GM18499 (cell line): ENCODE results near the gene BMF.

ENCODE experiments used
- ATAC-seq: cut with Tn5 transposase; IDR thresholded peaks from one replicate; pipeline ENCODE4 v1.9.1; 2021; ENCODE audit warnings: moderate number of reproducible peaks; ENCODE audit not compliant: insufficient read depth, unreplicated experiment

BMF gene

GRCh38 chr15:40104296-40104864 lies 4.3 kb downstream of the BMF start:
- ATAC-seq, result no peak

- no peak for ATAC-seq
Observed at GRCh38 chr15:40103864-40104271, 4.8 kb downstream of the BMF start.

GRCh38 chr15:40102897-40103858 lies 5.5 kb downstream of the BMF start:
- no peak for ATAC-seq

DNA sequence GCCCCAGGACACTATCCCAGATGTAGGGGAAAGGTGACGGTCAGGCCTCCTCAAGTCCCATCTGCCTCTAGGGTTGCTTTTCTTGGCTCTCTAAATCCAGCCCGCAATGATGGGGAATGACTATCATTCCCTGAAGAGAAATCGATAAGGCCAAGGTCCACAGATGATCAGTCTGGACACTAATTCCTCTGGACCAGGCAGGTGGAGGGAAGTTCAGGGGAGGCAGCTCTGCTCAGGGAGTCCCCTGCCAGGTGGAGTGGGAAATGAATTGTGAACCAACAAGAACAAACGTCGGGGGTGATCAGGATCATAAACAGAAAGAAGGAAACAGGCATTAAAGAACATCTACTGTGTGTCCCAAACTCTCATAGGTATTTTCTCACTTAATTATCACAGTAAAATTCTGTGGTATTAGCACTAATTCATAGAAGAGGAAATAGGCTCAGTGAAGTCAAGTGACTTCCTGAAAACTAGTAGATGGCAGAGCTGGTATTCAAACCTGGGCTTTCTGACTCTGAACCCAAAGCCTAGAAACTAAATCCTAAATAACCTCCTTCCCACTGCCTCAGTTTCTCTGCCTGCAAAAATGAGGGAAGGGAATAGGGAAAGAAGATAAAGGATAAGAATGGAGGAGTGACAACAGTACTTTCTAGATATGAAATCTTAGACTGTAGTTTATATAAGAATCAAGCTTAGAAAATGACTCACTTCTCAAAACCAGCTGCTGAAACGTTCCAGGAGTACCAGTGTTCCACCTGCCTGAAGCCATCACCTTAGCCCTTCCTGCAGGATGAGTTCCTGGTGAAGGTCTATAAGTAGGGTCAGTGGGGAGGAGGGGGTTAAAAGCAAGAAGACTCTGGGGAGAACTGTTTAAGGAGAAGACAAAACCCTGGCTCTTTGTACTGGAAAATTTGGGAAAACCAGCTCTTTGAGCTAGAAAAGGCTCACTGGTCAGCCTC lies 7.5 kb downstream of the BMF start:
- no peak for ATAC-seq

DNA sequence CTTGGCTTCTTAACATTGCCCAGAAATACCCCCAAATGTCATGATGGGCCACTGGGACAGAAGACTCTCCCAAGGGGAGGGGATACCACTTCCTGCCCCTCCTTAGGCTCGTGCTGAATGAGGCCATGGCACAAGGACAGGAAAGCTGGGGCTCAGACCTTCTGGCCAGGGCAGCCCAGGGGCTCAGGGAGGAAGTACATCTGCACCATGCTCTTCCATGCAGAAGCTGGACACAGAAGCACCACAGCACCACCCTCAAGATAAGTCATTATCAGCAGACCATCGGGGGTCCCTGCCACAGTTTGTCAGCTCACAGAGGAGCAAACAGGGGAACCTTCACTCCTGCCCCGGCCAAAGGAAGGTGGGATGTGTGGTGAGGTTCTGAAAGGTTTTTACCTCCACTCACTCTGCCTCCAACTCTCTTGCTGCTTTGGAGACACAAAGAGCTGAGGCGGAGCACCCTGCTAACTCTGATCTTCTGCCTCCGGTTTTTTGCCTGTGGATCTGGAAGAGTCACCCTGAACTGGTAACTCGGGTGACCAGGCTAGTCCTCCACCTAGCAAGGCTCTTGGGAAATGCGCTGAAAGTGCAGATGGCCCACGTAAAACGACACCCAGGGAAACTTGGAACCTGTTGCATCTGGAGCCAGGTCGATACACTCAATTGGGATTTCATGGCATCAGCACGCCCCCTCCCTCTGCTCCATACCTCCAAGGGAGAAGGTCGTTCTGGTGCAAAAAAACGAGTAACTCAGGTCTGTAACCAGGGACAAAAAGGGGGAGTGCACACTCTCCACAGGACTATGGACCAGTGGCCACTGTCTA lies 8.3 kb downstream of the BMF start:
- no peak for ATAC-seq

- peak; percentile 62 for ATAC-seq
Observed at GRCh38 chr15:40098489-40099261, 10.0 kb downstream of the BMF start.

DNA sequence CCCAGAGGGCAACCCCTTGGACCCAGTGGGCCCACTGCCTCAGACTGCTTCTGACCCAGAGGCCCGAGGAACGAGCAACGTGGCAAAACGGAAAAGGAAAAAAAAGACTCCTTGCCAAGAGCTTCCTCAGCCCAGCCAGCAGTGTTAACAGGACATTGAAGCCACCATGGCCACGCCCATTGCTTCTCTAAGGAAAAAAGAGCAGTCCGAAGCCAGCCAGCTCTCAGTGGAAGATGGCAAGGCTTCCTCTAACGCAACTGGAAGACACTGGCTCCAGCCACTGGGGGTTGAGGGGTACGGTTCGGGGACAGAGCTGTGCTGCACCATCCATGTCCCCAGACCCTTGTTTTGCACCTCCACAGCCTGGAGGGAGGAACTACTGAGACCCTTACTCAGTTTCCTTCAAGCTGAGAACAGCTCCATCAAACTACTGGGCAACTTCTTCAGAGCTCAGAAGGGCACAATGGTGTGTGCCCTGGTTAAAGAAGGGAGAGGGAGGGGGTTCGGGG lies 10.7 kb downstream of the BMF start:
- no peak for ATAC-seq

GRCh38 chr15:40097096-40097967 lies 11.3 kb downstream of the BMF start:
- ATAC-seq, result no peak

DNA sequence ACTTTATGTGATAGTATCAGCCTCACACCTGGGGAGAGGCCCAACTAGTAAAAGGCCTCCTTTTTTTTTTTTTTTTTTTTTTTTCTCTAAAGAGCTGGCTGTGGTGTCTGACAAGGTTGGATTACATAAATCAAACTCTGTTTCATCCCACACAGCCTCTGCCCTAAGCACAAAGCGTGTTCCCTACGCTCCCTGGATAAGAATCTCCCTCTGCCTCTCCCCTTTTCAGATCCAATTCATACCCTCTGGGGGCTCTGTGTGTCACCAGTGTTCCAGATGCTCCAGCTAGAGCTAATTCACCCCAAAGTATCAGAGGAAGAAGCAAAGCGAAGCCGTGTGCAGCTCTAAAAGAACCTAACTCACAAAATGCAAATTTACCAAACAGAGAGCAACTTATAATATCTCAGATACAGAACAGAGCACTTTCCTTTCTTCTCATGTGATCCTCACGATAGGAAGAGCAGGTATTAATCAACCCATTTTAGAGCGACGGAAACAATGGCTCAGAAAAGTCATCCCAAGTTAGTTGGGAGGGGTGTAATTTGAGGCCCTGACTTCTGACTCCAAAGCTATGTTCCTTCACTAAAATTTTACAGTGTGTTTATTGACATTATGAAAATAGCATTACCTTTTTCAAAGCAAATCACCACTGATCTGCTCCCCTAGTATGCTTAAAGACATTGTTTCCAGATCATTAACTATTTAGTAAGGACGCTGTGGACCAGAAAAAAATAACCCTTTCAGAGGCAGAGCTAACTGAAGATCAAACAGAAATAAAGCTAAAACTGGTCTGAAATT lies 12.4 kb downstream of the BMF start:
- ATAC-seq, result no peak

- ATAC-seq, result no peak
Observed at GRCh38 chr15:40095371-40096093, 13.1 kb downstream of the BMF start.

DNA sequence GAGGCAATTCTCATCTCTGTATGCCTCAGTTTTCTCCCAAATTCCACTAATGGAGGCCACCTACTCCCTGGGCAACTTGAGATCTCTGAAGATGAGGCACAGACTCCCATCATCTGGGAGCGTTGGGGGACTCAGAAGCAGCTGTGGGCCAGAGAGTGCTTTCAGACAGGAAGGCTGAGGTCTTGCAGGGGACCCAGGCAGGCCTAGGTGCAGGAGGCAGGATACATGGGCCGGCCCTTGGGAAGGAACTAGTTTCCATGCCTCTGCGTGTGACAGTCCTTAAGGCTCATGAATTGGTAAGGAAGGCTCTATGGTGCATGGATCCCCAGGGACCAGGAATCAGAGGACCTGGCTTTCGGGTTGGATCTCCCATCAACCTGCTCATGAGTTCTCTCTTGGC lies 14.5 kb downstream of the BMF start:
- no peak for ATAC-seq

GRCh38 chr15:40092979-40093869 lies 15.5 kb downstream of the BMF start:
- ATAC-seq, result no peak

DNA sequence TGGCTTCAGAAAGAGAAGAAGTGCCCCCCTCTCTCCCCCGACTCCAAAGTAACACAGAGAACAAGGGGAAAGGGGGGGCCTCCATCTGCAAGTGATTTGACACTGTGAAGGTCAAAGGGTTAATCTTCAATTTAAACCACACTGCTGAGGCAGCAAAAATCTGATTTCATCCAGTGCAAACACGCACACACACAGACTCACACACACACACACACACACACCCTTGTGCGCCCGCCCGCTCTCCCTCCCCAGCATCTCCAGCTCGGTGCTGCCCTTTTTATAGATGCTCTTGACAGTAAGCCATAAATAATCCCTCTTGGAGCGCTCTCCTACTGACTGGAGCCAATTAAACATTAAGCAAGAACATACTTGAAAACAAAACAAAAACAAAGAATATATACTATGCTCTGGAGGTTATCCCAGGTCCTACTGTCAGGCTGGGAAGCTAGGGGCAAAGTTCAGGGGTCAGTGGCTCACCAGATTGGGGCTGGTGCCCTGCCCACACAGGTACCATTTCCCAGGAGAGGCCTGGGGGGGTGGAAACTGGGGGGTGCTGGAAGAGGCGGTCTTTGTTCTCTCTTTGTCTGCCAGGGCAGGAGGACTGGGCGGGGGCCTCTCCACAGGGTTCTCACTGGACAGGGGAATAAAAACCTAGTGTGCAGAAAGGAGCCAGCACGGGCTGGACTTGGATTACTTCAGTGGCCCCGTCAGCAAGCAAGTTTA lies 16.3 kb downstream of the BMF start:
- no peak for ATAC-seq

DNA sequence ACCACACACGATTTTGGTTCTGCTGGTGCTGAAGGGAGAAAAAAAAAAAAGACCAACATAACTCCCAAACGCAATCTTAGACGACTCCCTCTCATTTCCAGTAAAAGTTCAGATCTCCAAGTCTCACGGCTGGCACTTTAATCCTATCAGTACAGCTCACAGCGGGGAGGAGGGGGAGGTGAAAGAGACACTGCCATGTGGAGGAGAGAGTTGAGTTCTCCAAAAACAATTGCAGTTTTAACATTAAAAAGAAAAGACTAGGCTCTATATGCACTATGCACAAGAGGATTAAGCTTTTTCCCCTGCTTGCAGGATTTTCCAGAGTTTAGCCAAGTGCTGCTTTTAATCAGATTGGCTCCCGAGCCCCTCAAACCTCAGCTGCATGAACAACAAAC lies 16.8 kb downstream of the BMF start:
- ATAC-seq, result no peak
